Measurements from ENCODE around the gene SSBP3.

- TF ChIP-seq CTCF (IDR thresholded peaks at IDR 0.05) (no peak), POLR2A (IDR thresholded peaks at IDR 0.05) (no peak)
Measured at GRCh38 chr1:54403405-54403804, 2.8 kb downstream of the SSBP3 start.
